Stimulated activated naive CD8-positive, alpha-beta T cell treated with anti-CD3 and anti-CD28 coated beads, Interleukin-15, amount 100 ng/mL, for 72 hours (primary cell): ENCODE data around the gene CKS1B.
"Not testable (repeated sequence)": the region's sequence is repeated elsewhere in the genome, so short reads cannot be mapped to it uniquely, and the experiment has no call there.

Experiments
- ATAC-seq: fragments of 150-1000 bp; cut with Tn5 transposase; 2 replicates; pipeline ENCODE4 v1.10.0; 2021; ENCODE audit warnings: mild to moderate bottlenecking, moderate library complexity
- DNase-seq, 2 donors: peaks; one replicate each; pipeline ENCODE4 v3.0.0; 2021 to 2022
- H3K27ac Mint-ChIP-seq, 2 donors: one replicate each; pipeline ENCODE4 v1.8.0; 2022; ENCODE audit warnings: mild to moderate bottlenecking in 2 of 2, mixed read lengths in 2 of 2, moderate library complexity in 2 of 2
- H3K27me3 Mint-ChIP-seq: one replicate; pipeline ENCODE4 v1.8.0; 2022; ENCODE audit warnings: mixed read lengths
- H3K4me1 Mint-ChIP-seq: one replicate; pipeline ENCODE4 v1.8.0; 2022; ENCODE audit warnings: mild to moderate bottlenecking, mixed read lengths
- H3K4me3 Mint-ChIP-seq, 2 donors: one replicate each; pipeline ENCODE4 v1.8.0; 2022; ENCODE audit warnings: mild to moderate bottlenecking in 2 of 2, mixed read lengths in 2 of 2, moderate library complexity in 1 of 2
- H3K9me3 Mint-ChIP-seq, 2 donors: one replicate each; pipeline ENCODE4 v1.8.0; 2022; ENCODE audit warnings: mixed read lengths in 2 of 2

The CKS1B gene

GRCh38 chr1:154969246-154969645 is 5.2 kb upstream of the CKS1B start:
- H3K4me1 Mint-ChIP-seq = peaks cover 58% of the 10 kb centered on the region
- no peaks in the 10 kb centered on the region for H3K9me3 Mint-ChIP-seq
- no peak for ATAC-seq
- no peak overlapping the region for H3K4me3 Mint-ChIP-seq
- no peak for DNase-seq
- H3K27me3 Mint-ChIP-seq = no peaks in the 10 kb centered on the region
- H3K27ac Mint-ChIP-seq = peak overlapping the region; percentile 81 to 94

- Mint-ChIP-seq H3K4me1 (peaks cover 58% of the 10 kb centered on the region), H3K27me3 (no peaks in the 10 kb centered on the region), H3K9me3 (no peaks in the 10 kb centered on the region), H3K4me3 (no peak overlapping the region), H3K27ac (peak overlapping the region in 1 of 2 donors; percentile 55)
- ATAC-seq (no peak), DNase-seq (no peak)
These were observed 4.5 kb upstream of the CKS1B start for GRCh38 chr1:154969860-154970452.

GRCh38 chr1:154970631-154971340 is 3.7 kb upstream of the CKS1B start, which contains the start of gene SHC1:
SHC1 (minus strand) TSS chr1:154970747; CDS start chr1:154970526, 221 bp downstream.
- Mint-ChIP-seq H3K27me3 (no peaks in the 10 kb centered on the region), H3K9me3 (no peaks in the 10 kb centered on the region), H3K4me3 (peak within 1 kb of the TSS; percentile 52 to 53), H3K4me1 (peaks cover 49% of the 10 kb centered on the region), H3K27ac (peak within 1 kb of the TSS; percentile 55 to 81)
- DNase-seq (no peak), ATAC-seq (no peak)

- Mint-ChIP-seq H3K9me3 (no peaks in the 10 kb centered on the region), H3K4me3 (peak overlapping the region; percentile 5 to 52), H3K27ac (no peak overlapping the region), H3K4me1 (peaks cover 49% of the 10 kb centered on the region), H3K27me3 (no peaks in the 10 kb centered on the region)
- DNase-seq = no peak
- no peak for ATAC-seq
These were observed 3.0 kb upstream of the CKS1B start for GRCh38 chr1:154971341-154971998.

- peaks cover 49% of the 10 kb centered on the region for H3K4me1 Mint-ChIP-seq
- no peak for ATAC-seq
- no peak for DNase-seq
- H3K27ac Mint-ChIP-seq = peak overlapping the region in 1 of 2 donors; percentile 71
- H3K27me3 Mint-ChIP-seq = no peaks in the 10 kb centered on the region
- no peaks in the 10 kb centered on the region for H3K9me3 Mint-ChIP-seq
- H3K4me3 Mint-ChIP-seq = no peak overlapping the region
These were observed 2.3 kb upstream of the CKS1B start for GRCh38 chr1:154972213-154972516.

GRCh38 chr1:154972517-154973343 is 1.8 kb upstream of the CKS1B start:
- DNase-seq (no peak), ATAC-seq (no peak)
- Mint-ChIP-seq H3K9me3 (no peaks in the 10 kb centered on the region), H3K4me1 (peaks cover 49% of the 10 kb centered on the region), H3K27me3 (no peaks in the 10 kb centered on the region), H3K27ac (peak overlapping the region in 1 of 2 donors; percentile 71), H3K4me3 (no peak overlapping the region)

GRCh38 chr1:154973344-154974101 is 958 bp upstream of the CKS1B start:
- H3K27ac Mint-ChIP-seq = no peak overlapping the region
- peaks cover 46% of the 10 kb centered on the region for H3K4me1 Mint-ChIP-seq
- peak; percentile 93 to 95 for DNase-seq
- no peaks in the 10 kb centered on the region for H3K27me3 Mint-ChIP-seq
- H3K4me3 Mint-ChIP-seq = no peak overlapping the region
- peak; percentile 34 for ATAC-seq
- H3K9me3 Mint-ChIP-seq = no peaks in the 10 kb centered on the region

- DNase-seq = peak; percentile 94 to 96
- H3K9me3 Mint-ChIP-seq = no peaks in the 10 kb centered on the region
- H3K27me3 Mint-ChIP-seq = no peaks in the 10 kb centered on the region
- peaks cover 38% of the 10 kb centered on the region for H3K4me1 Mint-ChIP-seq
- H3K4me3 Mint-ChIP-seq = no peak overlapping the region
- H3K27ac Mint-ChIP-seq = no peak overlapping the region
- peak; percentile 71 for ATAC-seq
These were observed 427 bp downstream of the CKS1B start for GRCh38 chr1:154974808-154975408.

GRCh38 chr1:154975409-154976059 is 1.1 kb downstream of the CKS1B start:
- H3K4me1 Mint-ChIP-seq = peaks cover 34% of the 10 kb centered on the region
- no peaks in the 10 kb centered on the region for H3K9me3 Mint-ChIP-seq
- peak; percentile 61 to 70 for DNase-seq
- H3K27ac Mint-ChIP-seq = no peak overlapping the region
- peak; percentile 23 for ATAC-seq
- no peaks in the 10 kb centered on the region for H3K27me3 Mint-ChIP-seq
- H3K4me3 Mint-ChIP-seq = no peak overlapping the region

- not testable (repeated sequence) for H3K9me3 Mint-ChIP-seq, DNase-seq, H3K27me3 Mint-ChIP-seq, ATAC-seq
- H3K27ac Mint-ChIP-seq = peak overlapping the region in 1 of 2 donors; percentile 67
- H3K4me1 Mint-ChIP-seq = peaks cover 26% of the 10 kb centered on the region
- H3K4me3 Mint-ChIP-seq = peak overlapping the region in 1 of 2 donors; percentile 23
These were observed 3.3 kb downstream of the CKS1B start for GRCh38 chr1:154977762-154978161.

GRCh38 chr1:154978360-154978759 is 3.9 kb downstream of the CKS1B start:
- Mint-ChIP-seq H3K4me3 (no peak overlapping the region), H3K9me3 (no peaks in the 10 kb centered on the region), H3K27ac (no peak overlapping the region), H3K27me3 (no peaks in the 10 kb centered on the region), H3K4me1 (peaks cover 22% of the 10 kb centered on the region)
- DNase-seq = no peak
- no peak for ATAC-seq

- ATAC-seq (no peak), DNase-seq (no peak)
- H3K27me3 Mint-ChIP-seq = no peaks in the 10 kb centered on the region
- H3K9me3 Mint-ChIP-seq = no peaks in the 10 kb centered on the region
- H3K4me1 Mint-ChIP-seq = peaks cover 31% of the 10 kb centered on the region
- no peak overlapping the region for H3K27ac Mint-ChIP-seq
- no peak overlapping the region for H3K4me3 Mint-ChIP-seq
These were observed 7.9 kb downstream of the CKS1B start for GRCh38 chr1:154982341-154982740.

GRCh38 chr1:154982897-154983648 is 8.6 kb downstream of the CKS1B start, which contains the start of gene FLAD1:
FLAD1 (plus strand) TSS chr1:154983344; CDS start chr1:154983695, 351 bp downstream.
- Mint-ChIP-seq H3K4me1 (peaks cover 33% of the 10 kb centered on the region), H3K4me3 (no peak within 1 kb of the TSS), H3K9me3 (no peaks in the 10 kb centered on the region), H3K27me3 (no peaks in the 10 kb centered on the region), H3K27ac (peak within 1 kb of the TSS in 1 of 2 donors; percentile 37)
- ATAC-seq = peak; percentile 100
- DNase-seq = peak; percentile 95 to 98
